ENCODE data around the gene EXOC4.

- no peak for TF ChIP-seq CTCF (IDR thresholded peaks at IDR 0.05; ENCODE audit: low read depth, low read length, poor library complexity, severe bottlenecking)
- TF ChIP-seq EZH2phosphoT487 (IDR thresholded peaks at IDR 0.05; ENCODE audit: borderline replicate concordance, low read length): no peak
Observed at GRCh38 chr7:133358708-133359107, 105.8 kb downstream of the EXOC4 start.

Measured in DOHH2 (cell line).